ENCODE data around the gene VASH1. TPM values are rescaled to one million over a fixed set of nuclear protein-coding genes. Genes with fewer than 3 reads are reported as not detected.

The VASH1 gene
- total and polyA plus RNA-seq, 2 donors (not counting 3 experiments of a cell fraction or from before 2014, with no cell fraction given): 39.8 to 168 TPM

- Histone ChIP-seq H3K4me3 (replicated peaks in 1 of 3; ENCODE audit: insufficient read depth in 1 of 3, low read depth in 1 of 3, low read length in 3 of 3) (no peak overlapping the region), H3K4me2 (ENCODE audit: insufficient read depth, low read length) (no peak overlapping the region), H3K9me3 (replicated peaks; ENCODE audit: control insufficient read depth, insufficient read depth, low read length) (no peaks in the 10 kb centered on the region), H3K79me2 (ENCODE audit: control insufficient read depth, insufficient read depth, low read length) (no peaks in the 10 kb centered on the region), H3K36me3 (ENCODE audit: control insufficient read depth in 2 of 2, extremely low read depth in 1 of 2, insufficient read depth in 2 of 2, low read length in 2 of 2) (peaks cover 0 to 11% of the 10 kb centered on the region in 2 experiments), H3K9me1 (replicated peaks; ENCODE audit: control insufficient read depth, extremely low read depth, insufficient read depth, low read length) (no peaks in the 10 kb centered on the region), H3K27me3 (ENCODE audit: control insufficient read depth in 2 of 2, insufficient read depth in 2 of 2, low read length in 2 of 2) (no peaks in the 10 kb centered on the region), H4K20me1 (replicated peaks; ENCODE audit: control insufficient read depth, extremely low read depth, insufficient read depth, low read length) (no peaks in the 10 kb centered on the region), H2AFZ (ENCODE audit: low read depth, low read length) (no peak overlapping the region), H3K4me1 (ENCODE audit: control insufficient read depth, extremely low read depth, insufficient read depth, low read length) (peaks cover 41% of the 10 kb centered on the region), H3K27ac (ENCODE audit: insufficient read depth, low read depth, low read length) (no peak overlapping the region), H3K9ac (replicated peaks; ENCODE audit: extremely low read depth, insufficient read depth, low read length) (no peak overlapping the region)
- ChIA-PET POLR2A (no interaction called here), CTCF (interaction anchor here (1.0 to 6.0 kb wide), 7 partner anchors 7 to 63 kb away, joined by 3 to 64 read pairs (median 4); partner anchors contain the start of gene VASH1)
- no TSS peak for BruUV-seq (replicated peaks)
- no peak for DNase-seq (ENCODE audit: low read depth, low spot score)
- intact Hi-C loops (cut with micrococcal nuclease): no loop called here
- dilution Hi-C loops (cut with MboI; ENCODE audit: extremely low pct_ligation_motif_present, low sequenced_read_pairs): no loop called here
- no peak for TF ChIP-seq JUN (IDR thresholded peaks at IDR 0.05; ENCODE audit: borderline replicate concordance, insufficient read depth, insufficient read length, low read depth)
- no peak for TF ChIP-seq FOS (IDR thresholded peaks at IDR 0.05; ENCODE audit: borderline replicate concordance, insufficient read depth, low read length)
- TF ChIP-seq MYC (IDR thresholded peaks at IDR 0.05; ENCODE audit: low read depth, low read length): no peak
- no peak for TF ChIP-seq MAX (IDR thresholded peaks at IDR 0.05; ENCODE audit: insufficient read depth, insufficient read length)
- no peak for TF ChIP-seq EZH2 (IDR thresholded peaks at IDR 0.05; ENCODE audit: borderline replicate concordance, low read depth, low read length, severe bottlenecking)
- TF ChIP-seq GATA2 (IDR thresholded peaks at IDR 0.05; ENCODE audit: insufficient read depth, insufficient read length, low read depth, low read length): no peak
- no peak for TF ChIP-seq POLR2AphosphoS5 (IDR thresholded peaks at IDR 0.05; ENCODE audit: insufficient read depth, low read depth, low read length)
- TF ChIP-seq, protein P1, sequence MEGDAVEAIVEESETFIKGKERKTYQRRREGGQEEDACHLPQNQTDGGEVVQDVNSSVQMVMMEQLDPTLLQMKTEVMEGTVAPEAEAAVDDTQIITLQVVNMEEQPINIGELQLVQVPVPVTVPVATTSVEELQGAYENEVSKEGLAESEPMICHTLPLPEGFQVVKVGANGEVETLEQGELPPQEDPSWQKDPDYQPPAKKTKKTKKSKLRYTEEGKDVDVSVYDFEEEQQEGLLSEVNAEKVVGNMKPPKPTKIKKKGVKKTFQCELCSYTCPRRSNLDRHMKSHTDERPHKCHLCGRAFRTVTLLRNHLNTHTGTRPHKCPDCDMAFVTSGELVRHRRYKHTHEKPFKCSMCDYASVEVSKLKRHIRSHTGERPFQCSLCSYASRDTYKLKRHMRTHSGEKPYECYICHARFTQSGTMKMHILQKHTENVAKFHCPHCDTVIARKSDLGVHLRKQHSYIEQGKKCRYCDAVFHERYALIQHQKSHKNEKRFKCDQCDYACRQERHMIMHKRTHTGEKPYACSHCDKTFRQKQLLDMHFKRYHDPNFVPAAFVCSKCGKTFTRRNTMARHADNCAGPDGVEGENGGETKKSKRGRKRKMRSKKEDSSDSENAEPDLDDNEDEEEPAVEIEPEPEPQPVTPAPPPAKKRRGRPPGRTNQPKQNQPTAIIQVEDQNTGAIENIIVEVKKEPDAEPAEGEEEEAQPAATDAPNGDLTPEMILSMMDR (IDR thresholded peaks at IDR 0.05; ENCODE audit: extremely low read depth in 1 of 2, insufficient read depth in 1 of 2, low read depth in 1 of 2, low read length in 2 of 2): no peak
- no peak for TF ChIP-seq POLR2A (IDR thresholded peaks at IDR 0.05; ENCODE audit: low read depth, low read length)
- FAIRE-seq: no peak
Observed at GRCh38 chr14:76769636-76770292, 8.5 kb downstream of the VASH1 start.
